Esophagus squamous epithelium (tissue), 5 donors: ENCODE measurements around the gene GNA14. TPM values are rescaled to one million over a fixed set of nuclear protein-coding genes. Genes with fewer than 3 reads are reported as not detected.
A peak's percentile ranks its signal among the peaks of the same experiment; 100 is the strongest.

Source experiments
- DNase-seq: peaks from one replicate; lab custom pipeline; 2025; lab: John Stamatoyannopoulos, UW
- H3K27ac ChIP-seq, 4 donors: fragments of 200-600 bp; sonication (generic); one replicate each; pipeline ENCODE4 v1.5.1; 2016 to 2019; ENCODE audit warnings: mild to moderate bottlenecking in 1 of 4
- H3K27me3 ChIP-seq, 4 donors: fragments of 200-600 bp; sonication (generic); 1 replicate in 3 of 4; 2 replicates in 1 of 4; pipeline versions ENCODE4 v1.5.1 to v1.6.0; 2017 to 2021; ENCODE audit warnings: antibody characterized with exemption in 1 of 4
- H3K36me3 ChIP-seq, 3 donors: fragments of 200-600 bp; sonication (generic); one replicate each; pipeline ENCODE4 v1.5.1; 2016 to 2019
- H3K4me1 ChIP-seq, 3 donors: fragments of 200-600 bp; sonication (generic); one replicate each; pipeline ENCODE4 v1.5.1; 2017 to 2019
- H3K4me3 ChIP-seq, 4 donors: fragments of 200-600 bp; sonication (generic); 1 replicate in 3 of 4; 2 replicates in 1 of 4; pipeline ENCODE4 v1.5.1; 2016 to 2019; ENCODE audit warnings: mild to moderate bottlenecking in 2 of 4, moderate library complexity in 1 of 4
- H3K9me3 ChIP-seq, 3 donors: fragments of 200-600 bp; sonication (generic); one replicate each; pipeline ENCODE4 v1.5.1; 2016 to 2019
- CTCF ChIP-seq, 6 experiments: fragments of 450-650 bp in 4 of 6; fragments of 200-600 bp in 2 of 6; sonication (generic) in 2 of 6; IDR thresholded peaks; one replicate each; pipeline ENCODE4 v1.5.1; 2016 to 2019; ENCODE audit warnings: antibody characterized with exemption in 6 of 6, mild to moderate bottlenecking in 4 of 6, moderate library complexity in 4 of 6
- POLR2A ChIP-seq, 4 donors: fragments of 450-650 bp; IDR thresholded peaks; one replicate each; pipeline ENCODE4 v1.6.1; 2017; ENCODE audit warnings: antibody characterized with exemption in 4 of 4, mild to moderate bottlenecking in 4 of 4, moderate library complexity in 3 of 4
- WGBS, 2 donors: methylation state at CpG; one replicate each; pipeline ENCODE4 v1.1.5; 2018; 5-methylcytosine and 5-hydroxymethylcytosine counted together
- intact Hi-C: fragments of 100-400 bp; cut with DNase I; formaldehyde crosslinking; loops from one replicate; pipeline ENCODE4 v1.15.0; 2022
- total RNA-seq, 4 donors: library from RNA; depleted of rRNA; stranded (reverse); fragments of >200 nt; gene quantifications; one replicate each; pipeline ENCODE4 v1.1.0, GENCODE V29; 2016
- donor health status: DM: yes; HTN: yes; CAD: no.

The GNA14 gene
- total RNA-seq, 4 donors from 2014 or later, result 0.35 to 4.0 (median 2.2) TPM

DNA sequence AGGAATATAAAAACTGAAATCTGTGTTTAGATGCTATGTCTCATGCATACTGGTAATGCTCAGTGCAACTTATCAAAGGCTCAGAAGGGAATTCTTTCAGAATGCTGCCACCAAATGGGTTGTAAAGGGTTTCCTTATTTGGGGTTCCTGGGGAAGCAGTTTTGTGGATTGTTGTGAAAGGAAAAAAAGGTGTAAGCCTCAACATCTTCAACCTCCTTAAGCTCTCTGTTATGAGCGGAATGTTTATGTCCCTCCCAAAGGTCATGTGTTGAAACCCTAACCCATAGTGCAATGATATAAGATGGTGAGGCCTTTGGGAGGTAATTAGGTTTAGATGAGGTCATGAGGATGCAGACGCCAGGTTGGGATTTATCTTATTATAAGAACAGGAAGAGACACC is 41.6 kb downstream of the GNA14 start:
- DNase-seq, result no peak
- H3K4me3 ChIP-seq, result no peak overlapping the region
- 46 to 56% methylated on average over 2 of the region's 2 CpGs for WGBS, 2 donors
- TF ChIP-seq POLR2A (IDR thresholded peaks at IDR 0.05) (no peak), CTCF (IDR thresholded peaks at IDR 0.05) (no peak)
- H3K4me1 ChIP-seq, result peaks cover 0 to 20% (median 0%) of the 10 kb centered on the region in 3 donors
- no peaks in the 10 kb centered on the region for H3K36me3 ChIP-seq
- no peaks in the 10 kb centered on the region for H3K27me3 ChIP-seq
- peak overlapping the region; percentile 6 to 72 (median 46) for H3K27ac ChIP-seq
- intact Hi-C loops, result no loop called here
- no peaks in the 10 kb centered on the region for H3K9me3 ChIP-seq

DNA sequence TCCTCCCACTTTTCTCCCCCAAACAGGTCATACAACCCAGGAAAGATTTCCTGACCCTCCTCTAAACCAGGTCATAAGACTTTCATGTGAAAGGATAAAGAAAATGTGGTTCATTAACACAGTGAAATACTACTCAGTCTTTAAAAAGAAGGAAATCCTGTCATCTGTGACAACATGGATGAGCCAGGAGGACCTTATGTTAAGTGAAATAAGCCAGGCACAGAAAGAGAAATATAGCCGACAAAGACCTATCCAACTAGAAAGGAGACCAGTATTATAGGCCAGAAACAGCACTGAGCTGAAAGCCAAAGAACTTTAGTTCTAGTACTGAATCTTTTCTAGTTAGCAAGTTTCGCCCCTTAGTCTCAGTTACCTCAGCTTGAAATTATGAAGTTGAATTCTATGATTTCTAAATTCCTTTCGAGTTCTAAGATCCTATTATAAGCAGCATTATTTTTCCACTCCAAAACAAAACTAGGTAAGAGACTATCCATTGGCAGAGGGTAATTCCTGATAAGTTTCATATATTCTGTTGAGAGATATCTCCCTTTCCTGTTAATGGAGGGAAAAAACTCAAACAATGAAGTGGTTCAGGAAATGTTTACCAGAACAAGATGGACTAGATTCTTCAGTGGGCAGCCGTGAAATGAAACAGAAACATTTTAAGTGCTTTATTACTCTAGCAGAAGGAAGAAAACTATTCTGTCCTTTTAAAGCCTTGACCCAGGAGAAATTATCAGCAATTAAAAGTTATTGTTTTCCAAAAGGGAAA is 42.5 kb downstream of the GNA14 start:
- Histone ChIP-seq H3K4me1 (peaks cover 0 to 20% (median 0%) of the 10 kb centered on the region in 3 donors), H3K9me3 (no peaks in the 10 kb centered on the region), H3K36me3 (no peaks in the 10 kb centered on the region), H3K27me3 (no peaks in the 10 kb centered on the region), H3K4me3 (no peak overlapping the region), H3K27ac (peak overlapping the region; percentile 6 to 72 (median 54))
- TF ChIP-seq POLR2A (IDR thresholded peaks at IDR 0.05) (no peak), CTCF (IDR thresholded peaks at IDR 0.05) (no peak)
- 64 to 69% methylated on average over 4 of the region's 4 CpGs for WGBS, 2 donors
- no peak for DNase-seq
- intact Hi-C loops, result no loop called here

DNA sequence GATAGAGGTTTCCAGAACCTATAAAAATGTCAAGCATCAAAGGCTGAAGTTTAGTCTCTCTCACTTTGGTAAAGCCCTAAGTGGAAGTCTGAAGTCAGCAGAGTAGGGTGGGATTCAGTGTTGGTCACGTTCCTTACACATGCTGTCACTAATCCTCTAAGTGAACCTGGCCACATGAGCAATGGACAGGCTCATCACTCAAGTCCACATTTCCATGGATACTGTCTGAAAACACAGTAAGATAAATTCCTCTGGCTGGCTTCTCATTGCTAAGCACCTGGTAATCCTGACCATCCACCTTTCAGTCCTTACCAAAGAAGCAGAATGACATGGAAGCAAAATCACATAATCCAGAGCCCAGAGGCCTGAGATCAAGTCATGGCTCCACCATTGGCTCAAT is 43.8 kb downstream of the GNA14 start:
- Histone ChIP-seq H3K27me3 (no peaks in the 10 kb centered on the region), H3K4me3 (no peak overlapping the region), H3K4me1 (peaks cover 0 to 23% (median 0%) of the 10 kb centered on the region in 3 donors), H3K27ac (no peak overlapping the region), H3K9me3 (no peaks in the 10 kb centered on the region), H3K36me3 (no peaks in the 10 kb centered on the region)
- intact Hi-C loops, result no loop called here
- 63% methylated on average over 1 of the region's 1 CpG; no CpG with 5 or more reads in 1 of the 2 donors for whole genome bisulfite sequencing, 2 donors
- DNase-seq, result no peak
- TF ChIP-seq CTCF (IDR thresholded peaks at IDR 0.05) (no peak), POLR2A (IDR thresholded peaks at IDR 0.05) (no peak)

GRCh38 chr9:77602852-77603251 is 45.3 kb downstream of the GNA14 start:
- Histone ChIP-seq H3K9me3 (no peaks in the 10 kb centered on the region), H3K36me3 (no peaks in the 10 kb centered on the region), H3K27me3 (no peaks in the 10 kb centered on the region), H3K4me1 (peaks cover 0 to 37% (median 6%) of the 10 kb centered on the region in 3 donors), H3K4me3 (no peak overlapping the region), H3K27ac (no peak overlapping the region)
- intact Hi-C loops, result no loop called here
- DNase-seq, result no peak
- TF ChIP-seq CTCF (IDR thresholded peaks at IDR 0.05) (no peak), POLR2A (IDR thresholded peaks at IDR 0.05) (no peak)

DNA sequence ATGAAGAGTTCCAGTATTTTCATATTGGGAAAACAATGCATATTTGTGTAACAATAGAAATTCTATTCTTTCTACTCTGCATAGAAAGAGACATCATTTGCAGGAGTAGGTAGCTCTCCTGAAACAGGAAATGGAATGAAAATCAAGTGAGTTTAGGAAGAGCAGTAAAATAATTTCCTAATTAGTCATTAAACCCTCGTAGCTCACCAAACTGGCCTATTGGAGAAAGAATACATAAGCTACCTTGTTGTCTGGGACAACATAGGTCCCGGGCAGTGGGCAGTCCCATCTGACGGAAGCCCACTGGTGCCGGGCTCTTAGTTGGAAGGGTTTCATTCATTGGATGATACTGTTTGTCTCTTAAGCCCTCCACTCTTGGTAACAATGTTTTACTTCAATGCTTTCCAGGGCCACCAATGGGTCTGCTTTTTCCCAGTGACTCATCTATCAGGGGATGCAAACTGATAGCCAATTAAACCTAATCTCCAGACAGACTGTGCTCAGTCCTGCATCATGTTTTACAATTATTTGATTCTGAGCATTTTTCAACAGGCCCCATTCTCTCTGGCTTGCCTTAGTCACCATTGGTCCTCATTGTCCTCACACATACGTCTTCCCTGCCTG is 46.5 kb downstream of the GNA14 start:
- intact Hi-C loops, result no loop called here
- no peak overlapping the region for H3K27ac ChIP-seq
- 71 to 74% methylated on average over 5 of the region's 5 CpGs for WGBS, 2 donors

More for the DNA sequence above, 46.5 kb downstream of the GNA14 start:
- Histone ChIP-seq H3K4me1 (peaks cover 0 to 47% (median 13%) of the 10 kb centered on the region in 3 donors), H3K9me3 (no peaks in the 10 kb centered on the region), H3K36me3 (no peaks in the 10 kb centered on the region), H3K4me3 (no peak overlapping the region), H3K27me3 (no peaks in the 10 kb centered on the region)
- DNase-seq, result no peak
- TF ChIP-seq POLR2A (IDR thresholded peaks at IDR 0.05) (no peak), CTCF (IDR thresholded peaks at IDR 0.05) (no peak)
